HG02610 (cell line): ENCODE measurements around the gene TP53BP2.
"Not testable (repeated sequence)": the region's sequence is repeated elsewhere in the genome, so short reads cannot be mapped to it uniquely, and the experiment has no call there.

Source experiments
- ATAC-seq: cut with Tn5 transposase; IDR thresholded peaks from one replicate; pipeline ENCODE4 v1.9.1; 2021; ENCODE audit warnings: mild to moderate bottlenecking, moderate library complexity; ENCODE audit not compliant: unreplicated experiment

The TP53BP2 gene

DNA sequence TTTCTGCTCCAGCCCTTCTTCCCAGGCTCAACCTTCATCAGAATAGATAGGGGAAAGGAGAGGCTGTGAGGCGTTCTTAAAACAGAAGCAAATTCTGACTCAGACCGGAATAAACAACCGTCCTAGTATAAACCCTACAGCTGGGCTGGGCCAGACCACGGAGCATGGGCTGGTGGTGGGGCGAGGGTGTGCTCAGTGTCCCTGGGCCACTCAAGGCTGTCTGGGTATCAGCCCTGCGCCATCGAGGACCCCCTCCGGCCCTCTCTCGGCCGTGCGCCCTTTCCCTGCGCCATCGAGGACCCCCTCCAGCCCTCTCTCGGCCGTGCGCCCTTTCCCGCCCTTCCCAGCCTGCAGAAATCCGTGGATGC, 97.4 kb downstream of the TP53BP2 start:
- no peak for ATAC-seq

DNA sequence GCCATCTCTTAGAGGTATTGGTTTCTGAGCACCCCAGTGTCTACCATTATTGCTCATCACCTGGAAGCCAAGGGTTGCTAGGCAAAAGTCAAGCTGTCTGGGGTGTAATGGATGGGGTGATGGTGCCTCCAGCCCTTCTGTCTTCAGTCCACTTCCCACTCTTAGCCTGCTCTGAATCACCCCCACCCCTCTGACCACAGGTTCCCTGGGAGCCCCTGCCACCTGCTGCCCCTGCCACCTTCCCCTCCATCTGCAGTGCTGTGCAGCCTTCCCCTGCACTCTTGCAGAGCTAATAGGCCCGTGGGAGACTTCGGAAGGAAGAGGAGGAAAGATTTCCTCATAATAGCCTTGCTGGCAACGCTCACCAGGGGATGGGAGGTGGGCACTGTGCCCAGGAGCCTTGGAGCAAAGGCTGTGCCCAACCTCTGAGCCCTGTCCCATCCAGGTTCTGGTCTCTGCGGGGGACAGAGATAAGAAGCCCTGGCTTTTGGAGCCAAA, 97.9 kb downstream of the TP53BP2 start:
- no peak for ATAC-seq

DNA sequence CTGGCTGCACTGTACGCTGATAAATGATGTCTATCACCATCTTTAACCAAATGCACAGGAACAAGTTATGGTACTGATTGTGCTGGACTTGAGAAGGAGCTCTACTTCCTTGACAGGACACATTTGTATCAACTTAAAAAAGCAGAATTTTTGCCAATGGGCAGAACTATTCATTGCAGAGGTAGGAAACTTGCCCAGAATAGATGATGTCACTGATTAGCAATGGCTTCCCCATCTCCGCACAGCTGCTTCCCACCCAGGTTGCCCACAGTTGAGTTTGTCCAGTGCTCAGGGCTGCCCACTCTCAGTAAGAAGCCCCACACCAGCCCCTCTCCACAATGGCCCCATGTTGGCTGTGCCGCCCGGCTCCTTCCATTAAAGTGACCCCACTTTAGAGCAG, 100.0 kb downstream of the TP53BP2 start:
- no peak for ATAC-seq

DNA sequence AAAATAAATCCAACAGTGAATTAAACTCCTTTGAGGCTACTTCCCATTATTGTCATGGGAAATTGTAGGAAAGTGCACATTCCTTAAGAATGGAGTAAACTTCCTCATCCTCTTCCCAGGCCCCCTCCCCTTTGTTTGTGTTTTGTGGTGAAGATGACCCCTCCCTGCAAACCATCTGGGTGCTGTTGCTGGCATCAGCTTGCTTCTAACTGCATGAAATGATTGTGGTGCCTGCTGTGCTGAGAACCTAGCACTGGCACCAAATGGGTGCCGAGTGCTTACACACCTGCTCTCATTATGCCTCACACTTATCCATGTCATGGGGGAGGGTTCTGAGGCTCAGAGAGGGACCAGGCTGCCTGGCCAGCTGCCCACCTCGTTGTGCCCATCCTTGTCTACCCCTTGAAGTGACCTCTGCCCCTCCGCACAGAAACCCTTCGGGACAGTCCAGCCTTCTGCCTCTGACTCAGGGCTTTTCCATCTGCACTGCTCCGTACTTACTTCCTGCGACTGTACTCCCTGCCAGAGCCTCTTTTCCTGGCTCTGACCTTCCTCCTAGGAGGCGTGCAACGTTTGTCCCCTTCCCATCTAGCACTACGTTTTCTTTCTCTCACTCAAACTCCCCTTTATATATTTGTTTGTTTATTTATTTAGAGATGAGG, 102.8 kb downstream of the TP53BP2 start:
- ATAC-seq: no peak

DNA sequence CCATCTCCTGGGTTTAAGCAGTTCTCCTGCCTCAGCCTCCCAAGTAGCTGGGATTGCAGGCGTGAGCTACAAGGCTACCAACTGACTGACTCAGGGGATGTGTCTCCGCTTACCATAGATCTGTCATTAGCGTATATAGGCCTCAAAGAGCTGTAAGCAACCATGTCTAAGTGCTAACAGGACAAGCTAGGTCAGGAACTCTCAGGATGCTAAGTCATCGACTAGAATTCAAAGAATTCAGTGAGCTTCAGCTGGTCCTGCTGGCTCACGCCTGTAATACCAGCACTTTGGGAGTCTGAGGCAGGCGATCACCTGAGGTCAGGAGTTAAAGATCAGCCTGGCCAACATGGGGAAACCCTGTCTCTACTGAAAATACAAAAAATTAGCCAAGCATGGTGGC, 103.9 kb downstream of the TP53BP2 start:
- no peak for ATAC-seq

DNA sequence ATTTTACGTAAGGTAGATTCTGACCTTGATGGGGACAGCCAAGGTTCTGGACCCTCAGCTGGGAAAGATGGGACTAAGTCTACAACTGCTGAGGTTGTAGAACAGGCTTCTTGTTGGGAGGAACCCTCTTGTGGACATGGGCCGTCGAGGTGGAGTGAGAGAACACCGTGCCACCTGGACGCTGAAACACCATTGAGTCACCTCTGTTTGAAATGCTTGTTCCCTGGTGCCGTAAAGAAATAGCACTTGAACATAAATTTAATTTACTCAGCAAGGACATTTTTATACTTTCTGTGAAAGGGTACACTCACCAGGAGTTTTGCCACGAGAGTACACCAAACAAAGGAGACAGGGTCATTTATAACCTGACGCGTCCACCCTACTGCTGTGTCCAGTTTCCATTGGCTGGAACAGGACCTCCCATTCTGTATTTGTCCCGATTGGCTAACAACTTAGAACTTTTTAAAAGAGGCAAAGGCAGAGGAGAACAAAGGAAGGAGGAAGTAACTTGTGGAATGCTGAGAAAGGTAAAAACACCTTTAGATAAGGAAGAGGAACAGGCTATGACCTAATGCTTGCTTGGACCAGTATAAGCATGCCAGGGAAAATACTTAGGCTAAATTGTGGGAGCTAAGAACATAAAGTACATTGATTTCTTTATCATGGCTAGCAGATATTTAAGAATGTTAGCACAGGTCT, 105.6 kb downstream of the TP53BP2 start:
- ATAC-seq: not testable (repeated sequence)

DNA sequence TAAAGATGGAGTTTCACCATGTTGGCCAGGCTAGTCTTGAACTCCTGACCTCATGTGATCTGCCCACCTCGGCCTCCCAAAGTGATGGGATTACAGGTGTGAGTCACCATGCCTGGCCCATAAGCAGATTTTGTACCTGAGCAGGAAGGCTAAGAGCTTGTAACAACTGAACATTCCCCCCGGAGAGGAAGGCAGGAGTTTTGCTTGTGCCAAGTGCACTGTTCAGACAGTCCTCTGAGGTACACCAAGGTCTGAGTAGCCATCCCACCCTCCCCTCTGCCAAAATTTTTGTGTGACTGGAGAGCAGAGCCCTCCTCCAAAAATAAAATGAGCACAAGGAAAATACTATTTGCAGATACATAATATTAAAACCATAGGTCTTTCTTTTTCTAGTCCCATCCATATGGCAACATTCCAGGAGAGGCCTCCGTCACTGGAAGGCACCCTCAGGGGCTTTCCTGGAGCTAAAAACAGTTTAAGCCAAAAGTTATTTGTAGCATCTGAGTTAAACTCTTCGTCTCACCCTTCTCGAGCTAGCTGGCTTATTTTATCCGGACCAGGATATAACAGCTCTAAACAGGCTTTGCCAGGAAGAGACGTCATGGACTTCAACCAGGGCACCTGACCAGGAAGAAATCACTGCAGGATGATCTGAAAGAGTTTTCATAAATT, 106.2 kb downstream of the TP53BP2 start:
- no peak for ATAC-seq

DNA sequence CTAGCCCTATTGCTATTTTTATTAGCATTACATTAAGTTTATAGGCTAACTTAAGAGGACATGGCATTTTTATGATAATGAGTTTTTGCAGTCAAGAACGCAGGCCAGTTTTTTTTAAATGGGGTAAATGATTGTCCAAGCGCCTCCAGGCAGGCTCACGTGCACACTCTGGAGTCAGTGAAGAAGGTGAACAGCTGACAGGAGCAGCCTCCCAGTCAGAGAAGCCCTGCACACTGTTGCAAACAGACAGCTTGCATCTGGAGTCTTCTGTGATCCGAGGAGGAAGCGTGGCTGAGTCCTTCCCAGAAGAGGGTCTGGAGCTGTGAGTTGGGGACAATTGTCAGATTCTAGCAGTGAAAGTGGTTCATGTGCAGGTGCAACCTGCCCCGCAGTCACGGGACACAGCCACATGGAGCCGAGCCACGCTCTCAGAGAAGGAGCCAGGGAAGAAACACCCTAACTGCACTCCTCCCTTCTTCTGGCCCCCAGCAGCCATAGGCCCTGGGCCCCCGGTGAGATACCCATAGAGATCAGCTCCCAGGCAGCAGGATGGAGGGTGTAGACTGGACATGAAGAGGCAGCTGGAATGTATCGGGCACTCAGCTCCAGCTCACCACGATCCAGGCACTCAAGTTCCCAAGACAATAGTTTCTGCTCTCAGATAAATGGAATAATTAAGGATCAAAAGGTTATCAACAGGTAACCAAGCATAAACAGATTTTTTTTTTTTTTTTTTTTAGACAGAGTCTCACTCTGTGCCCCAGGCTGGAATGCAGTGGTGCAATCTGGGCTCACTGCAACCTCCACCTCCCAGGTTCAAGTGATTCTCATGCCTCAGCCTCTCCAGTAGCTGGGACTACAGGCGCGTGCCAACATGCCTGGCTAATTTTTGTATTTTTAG, 107.0 kb downstream of the TP53BP2 start:
- no peak for ATAC-seq

DNA sequence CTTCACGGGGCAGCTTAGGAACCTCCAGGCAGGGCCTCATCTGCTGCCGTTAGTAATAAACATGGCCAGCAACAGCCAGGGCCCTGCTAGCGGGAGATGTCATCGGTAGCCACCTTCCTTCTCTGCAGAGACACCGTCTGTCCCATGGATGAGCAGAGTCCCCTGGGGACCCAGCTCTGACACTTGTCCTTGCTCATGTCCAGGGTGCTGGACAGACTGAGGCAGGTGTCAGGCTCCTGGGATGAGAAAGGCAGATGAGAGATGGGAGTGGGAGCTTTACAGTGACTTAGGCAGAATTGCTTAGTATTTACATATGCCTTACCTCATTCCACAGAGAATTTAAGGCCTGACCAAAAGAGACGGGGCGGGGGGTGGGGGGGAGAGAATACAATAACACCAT, 108.4 kb downstream of the TP53BP2 start:
- ATAC-seq: no peak

DNA sequence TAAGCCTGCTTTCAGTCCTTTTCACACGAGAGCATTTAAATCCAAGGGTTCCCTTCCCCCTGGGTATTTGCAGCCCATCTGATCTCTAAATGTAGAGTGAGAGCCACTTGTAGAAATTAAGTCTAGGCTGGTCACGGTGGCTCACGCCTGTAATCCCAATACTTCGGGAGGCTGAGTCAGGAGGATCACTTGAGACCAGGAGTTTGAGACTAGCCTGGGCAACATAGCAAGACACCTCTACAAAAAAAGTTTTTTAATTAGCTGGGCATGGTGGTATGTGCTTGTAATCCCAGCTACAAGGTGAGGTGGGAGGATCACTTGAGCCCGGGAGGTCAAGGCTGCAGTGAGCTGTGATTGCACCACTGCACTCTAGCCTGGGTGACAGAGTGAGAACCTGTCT, 109.1 kb downstream of the TP53BP2 start:
- not testable (repeated sequence) for ATAC-seq

DNA sequence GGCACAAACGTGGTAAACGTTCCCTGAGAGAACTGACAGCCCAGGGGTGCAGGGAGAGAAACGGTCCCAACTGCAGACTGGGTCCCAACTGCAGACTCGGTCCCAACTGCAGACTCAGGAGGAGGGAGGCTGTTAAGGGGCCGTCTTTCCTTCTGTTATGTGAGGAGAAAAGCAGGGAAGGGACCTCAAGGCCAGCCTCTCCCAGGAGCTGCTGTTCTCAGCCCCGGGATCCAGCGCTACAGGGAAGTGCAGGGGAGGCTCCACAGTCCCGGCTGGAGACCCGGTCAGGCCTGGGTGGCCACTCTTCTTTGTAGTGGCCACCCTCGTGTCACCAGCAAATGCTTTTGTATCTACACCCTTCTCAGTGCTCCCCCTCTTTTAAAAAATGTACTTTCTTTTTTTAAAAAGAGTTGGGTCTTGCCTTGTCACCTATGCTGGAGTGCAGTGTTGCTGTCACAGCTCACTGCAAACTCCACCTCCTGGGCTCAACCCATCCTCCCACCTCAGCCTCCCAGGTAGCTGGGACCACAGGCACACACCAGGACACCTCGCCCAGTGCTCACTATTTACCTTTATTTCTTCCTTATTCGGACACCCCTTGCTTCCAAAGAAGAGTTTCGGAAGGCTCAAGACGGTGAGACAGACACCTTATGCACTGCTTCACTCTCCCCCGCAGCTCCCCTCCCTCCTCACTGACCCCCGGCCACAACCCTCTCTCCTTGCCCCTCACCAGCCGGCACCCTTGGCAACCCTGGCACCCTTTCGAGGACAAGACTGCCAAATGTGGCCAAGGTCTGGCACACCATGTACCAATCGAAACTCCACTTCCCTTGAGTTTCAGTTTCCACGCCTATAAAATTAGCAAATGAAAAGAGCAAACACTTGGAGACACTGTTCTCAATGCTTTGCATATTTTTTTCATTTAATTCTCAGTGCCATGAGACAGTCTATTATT, 111.6 kb downstream of the TP53BP2 start:
- ATAC-seq: no peak

DNA sequence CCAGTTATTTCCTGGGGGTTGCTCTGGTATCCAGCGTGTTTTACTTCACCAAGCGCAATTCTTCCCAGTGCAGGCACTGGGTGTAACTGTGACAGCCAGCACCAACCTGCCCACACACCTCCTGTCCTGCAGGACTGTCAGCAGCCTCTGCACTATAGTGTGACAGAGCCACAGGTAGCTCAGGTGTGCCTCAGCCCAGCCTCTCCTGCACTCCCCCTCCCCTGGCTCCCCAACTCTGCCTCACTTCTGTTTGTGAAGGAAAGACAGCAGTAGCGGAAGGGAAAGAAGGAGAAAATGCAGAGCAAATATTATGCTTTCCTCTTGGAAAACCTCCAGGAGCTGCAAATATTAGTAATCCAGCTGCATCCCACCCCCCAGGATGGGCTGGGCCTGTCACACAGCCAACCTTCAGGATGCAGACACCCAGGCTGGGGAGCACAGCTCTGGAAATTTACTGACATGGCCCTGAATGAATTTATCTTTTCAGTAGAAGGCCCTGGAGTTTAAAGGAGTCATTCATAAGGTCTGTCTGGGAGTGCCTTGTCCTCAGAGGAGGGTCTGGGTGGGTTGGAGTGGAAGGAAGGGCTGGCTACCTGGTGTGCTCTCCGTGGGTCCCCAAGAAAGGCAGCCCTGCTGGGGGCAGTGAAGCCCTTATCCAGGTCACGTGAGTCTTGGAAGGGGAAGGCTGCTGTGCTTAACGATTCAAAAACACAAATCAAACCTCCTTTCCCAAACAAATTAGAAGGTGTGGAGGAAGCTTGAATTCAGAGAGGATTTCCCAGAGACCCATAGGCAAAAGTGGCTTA, 112.6 kb downstream of the TP53BP2 start:
- ATAC-seq: no peak

DNA sequence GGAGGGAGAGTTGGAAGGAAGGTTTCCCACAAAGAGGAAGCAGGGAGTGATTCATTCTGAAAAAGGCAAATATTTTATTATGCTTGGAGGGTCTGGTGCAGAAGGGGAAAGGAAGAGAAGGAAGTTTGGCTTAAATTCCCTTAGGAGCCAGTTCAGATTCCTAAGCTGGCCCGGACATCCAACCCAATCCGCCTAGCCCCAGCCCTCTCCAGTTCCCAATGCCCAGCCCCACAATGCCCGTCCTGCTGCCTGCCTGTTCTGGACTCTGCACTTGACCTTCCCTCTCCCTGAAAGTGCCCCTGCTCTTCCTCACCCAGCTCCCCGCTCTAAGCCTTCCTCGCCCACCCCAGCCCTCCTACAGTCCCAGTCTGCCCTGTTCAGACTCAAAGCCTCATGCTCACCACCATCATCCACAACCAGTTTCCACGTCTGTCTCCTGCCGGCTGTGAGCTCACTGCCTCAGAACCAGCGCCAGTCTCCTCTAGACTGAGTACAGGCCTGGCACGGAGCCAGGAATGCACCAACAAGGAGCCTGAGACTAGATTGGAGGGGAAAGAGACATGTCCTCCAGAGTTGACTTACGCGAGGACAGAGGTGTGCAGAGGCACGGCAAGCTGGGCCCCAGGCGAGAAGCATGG, 114.5 kb downstream of the TP53BP2 start:
- ATAC-seq: no peak

DNA sequence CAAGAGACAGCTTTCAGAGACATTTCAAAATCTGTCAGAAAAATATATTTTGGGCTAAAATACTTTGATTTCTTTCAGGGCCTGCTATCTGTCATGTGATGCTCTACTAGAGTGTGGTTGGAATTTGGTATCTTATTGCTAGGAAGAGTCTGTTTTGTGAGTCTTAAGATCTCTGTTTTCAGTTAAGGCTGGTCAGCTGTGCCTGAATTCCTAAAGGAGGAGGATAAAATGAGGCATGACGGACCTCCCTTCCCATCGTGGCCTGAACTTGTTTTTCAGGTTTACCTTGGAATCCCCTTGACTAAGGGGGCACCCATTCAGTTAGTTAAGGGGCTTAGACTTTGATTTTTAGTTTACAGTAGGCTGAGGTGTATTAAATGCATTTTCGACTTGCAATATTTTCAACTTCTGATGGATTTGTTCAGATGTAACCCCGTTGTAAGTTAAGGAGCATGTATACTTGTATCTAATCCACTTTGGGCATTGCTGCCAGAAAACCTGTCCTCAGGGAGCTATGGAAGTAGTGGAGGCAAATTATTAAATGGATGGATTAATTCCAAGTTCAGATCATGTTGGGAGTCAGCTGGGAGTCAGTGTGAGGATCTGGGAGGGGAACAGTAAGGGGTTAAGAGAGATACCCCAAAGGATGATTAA, 115.1 kb downstream of the TP53BP2 start:
- ATAC-seq: no peak

DNA sequence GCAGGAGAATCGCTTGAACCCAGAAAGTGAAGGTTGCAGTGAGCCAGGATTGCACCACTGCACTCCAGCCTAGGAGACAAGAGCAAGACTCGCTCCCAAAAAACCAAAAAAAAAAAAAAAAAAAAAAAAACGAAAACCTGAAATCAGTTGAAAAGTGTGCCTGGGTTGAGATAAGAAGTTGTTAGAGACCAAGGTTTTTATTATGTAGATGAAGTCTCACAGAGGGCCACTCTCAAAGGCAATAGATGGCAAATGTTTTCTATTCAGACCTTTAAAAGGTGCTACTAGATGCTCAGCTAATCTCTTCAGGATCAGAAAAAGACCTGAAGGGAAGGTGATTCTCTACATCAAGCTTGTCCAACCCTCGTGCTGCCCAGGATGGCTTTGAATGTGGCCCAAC, 115.8 kb downstream of the TP53BP2 start:
- ATAC-seq: no peak
